ENCODE data around the gene PTPRN2. TPM values are rescaled to one million over a fixed set of nuclear protein-coding genes. Genes with fewer than 3 reads are reported as not detected.

PTPRN2 gene
- polyA plus RNA-seq, 1 donor from 2014 or later = 1.6 TPM

GRCh38 chr7:158251061-158251965 lies 336.3 kb downstream of the PTPRN2 start:
- Mint-ChIP-seq H3K9me3 (peaks cover 0 to 3% (median 0%) of the 10 kb centered on the region in 3 donors), H3K27me3 (no peaks in the 10 kb centered on the region), H3K36me3 (no peaks in the 10 kb centered on the region), H3K27ac (no peak overlapping the region), H3K4me1 (no peaks in the 10 kb centered on the region), H3K4me3 (no peak overlapping the region)

GRCh38 chr7:158249692-158250091 lies 337.9 kb downstream of the PTPRN2 start:
- Mint-ChIP-seq H3K4me1 (peaks cover 0 to 2% (median 0%) of the 10 kb centered on the region in 3 donors), H3K9me3 (peaks cover 0 to 5% (median 0%) of the 10 kb centered on the region in 3 donors), H3K27ac (no peak overlapping the region), H3K27me3 (no peaks in the 10 kb centered on the region), H3K36me3 (no peaks in the 10 kb centered on the region), H3K4me3 (no peak overlapping the region)

- H3K27ac Mint-ChIP-seq = no peak overlapping the region
- no peaks in the 10 kb centered on the region for H3K36me3 Mint-ChIP-seq
- no peaks in the 10 kb centered on the region for H3K27me3 Mint-ChIP-seq
- peaks cover 0 to 2% (median 0%) of the 10 kb centered on the region in 3 donors for H3K4me1 Mint-ChIP-seq
- H3K4me3 Mint-ChIP-seq = no peak overlapping the region
- H3K9me3 Mint-ChIP-seq = peaks cover 0 to 5% (median 0%) of the 10 kb centered on the region in 3 donors
Observed at GRCh38 chr7:158248816-158249215, 338.8 kb downstream of the PTPRN2 start.

- no peak overlapping the region for H3K4me3 Mint-ChIP-seq
- H3K36me3 Mint-ChIP-seq = no peaks in the 10 kb centered on the region
- peaks cover 0 to 5% (median 0%) of the 10 kb centered on the region in 3 donors for H3K9me3 Mint-ChIP-seq
- H3K27me3 Mint-ChIP-seq = no peaks in the 10 kb centered on the region
- H3K27ac Mint-ChIP-seq = no peak overlapping the region
- peaks cover 0 to 2% (median 0%) of the 10 kb centered on the region in 3 donors for H3K4me1 Mint-ChIP-seq
Observed at GRCh38 chr7:158247758-158248487, 339.7 kb downstream of the PTPRN2 start.

GRCh38 chr7:158246960-158247673 lies 340.5 kb downstream of the PTPRN2 start:
- H3K4me3 Mint-ChIP-seq = no peak overlapping the region
- H3K9me3 Mint-ChIP-seq = peaks cover 0 to 2% (median 0%) of the 10 kb centered on the region in 3 donors
- H3K36me3 Mint-ChIP-seq = no peaks in the 10 kb centered on the region
- no peaks in the 10 kb centered on the region for H3K27me3 Mint-ChIP-seq
- H3K4me1 Mint-ChIP-seq = peaks cover 0 to 2% (median 0%) of the 10 kb centered on the region in 3 donors
- H3K27ac Mint-ChIP-seq = no peak overlapping the region

GRCh38 chr7:158246272-158246959 lies 341.2 kb downstream of the PTPRN2 start:
- Mint-ChIP-seq H3K36me3 (no peaks in the 10 kb centered on the region), H3K9me3 (peaks cover 0 to 2% (median 0%) of the 10 kb centered on the region in 3 donors), H3K27me3 (no peaks in the 10 kb centered on the region), H3K4me3 (no peak overlapping the region), H3K27ac (no peak overlapping the region), H3K4me1 (peaks cover 0 to 2% (median 0%) of the 10 kb centered on the region in 3 donors)

GRCh38 chr7:158245724-158246041 lies 341.9 kb downstream of the PTPRN2 start:
- H3K9me3 Mint-ChIP-seq = peaks cover 0 to 2% (median 0%) of the 10 kb centered on the region in 3 donors
- peaks cover 0 to 2% (median 0%) of the 10 kb centered on the region in 3 donors for H3K4me1 Mint-ChIP-seq
- no peak overlapping the region for H3K27ac Mint-ChIP-seq
- H3K4me3 Mint-ChIP-seq = peak overlapping the region in 1 of 4 donors; percentile 15
- H3K36me3 Mint-ChIP-seq = no peaks in the 10 kb centered on the region
- H3K27me3 Mint-ChIP-seq = no peaks in the 10 kb centered on the region

GRCh38 chr7:158244873-158245723 lies 342.5 kb downstream of the PTPRN2 start:
- Mint-ChIP-seq H3K36me3 (no peaks in the 10 kb centered on the region), H3K9me3 (peaks cover 0 to 2% (median 0%) of the 10 kb centered on the region in 3 donors), H3K4me1 (peaks cover 0 to 2% (median 0%) of the 10 kb centered on the region in 3 donors), H3K27me3 (no peaks in the 10 kb centered on the region), H3K4me3 (no peak overlapping the region), H3K27ac (no peak overlapping the region)

GRCh38 chr7:158244430-158244829 lies 343.2 kb downstream of the PTPRN2 start:
- peaks cover 0 to 2% (median 0%) of the 10 kb centered on the region in 3 donors for H3K4me1 Mint-ChIP-seq
- H3K4me3 Mint-ChIP-seq = no peak overlapping the region
- no peak overlapping the region for H3K27ac Mint-ChIP-seq
- H3K9me3 Mint-ChIP-seq = peaks cover 0 to 2% (median 2%) of the 10 kb centered on the region in 3 donors
- no peaks in the 10 kb centered on the region for H3K27me3 Mint-ChIP-seq
- no peaks in the 10 kb centered on the region for H3K36me3 Mint-ChIP-seq

GRCh38 chr7:158241919-158242318 lies 345.7 kb downstream of the PTPRN2 start:
- no peak overlapping the region for H3K4me3 Mint-ChIP-seq
- no peak overlapping the region for H3K27ac Mint-ChIP-seq
- H3K4me1 Mint-ChIP-seq = peaks cover 0 to 2% (median 0%) of the 10 kb centered on the region in 3 donors
- H3K27me3 Mint-ChIP-seq = no peaks in the 10 kb centered on the region
- peaks cover 0 to 2% (median 2%) of the 10 kb centered on the region in 3 donors for H3K9me3 Mint-ChIP-seq
- H3K36me3 Mint-ChIP-seq = no peaks in the 10 kb centered on the region

- no peaks in the 10 kb centered on the region for H3K27me3 Mint-ChIP-seq
Observed at GRCh38 chr7:158240801-158241200, 346.8 kb downstream of the PTPRN2 start.

GRCh38 chr7:158239290-158239981 lies 348.2 kb downstream of the PTPRN2 start:
- no peaks in the 10 kb centered on the region for H3K27me3 Mint-ChIP-seq
- H3K27ac Mint-ChIP-seq = no peak overlapping the region
- H3K4me1 Mint-ChIP-seq = no peaks in the 10 kb centered on the region
- no peaks in the 10 kb centered on the region for H3K36me3 Mint-ChIP-seq
- H3K9me3 Mint-ChIP-seq = peaks cover 5 to 8% (median 7%) of the 10 kb centered on the region in 3 donors
- no peak overlapping the region for H3K4me3 Mint-ChIP-seq

More at GRCh38 chr7:158240801-158241200, 346.8 kb downstream of the PTPRN2 start:
- no peaks in the 10 kb centered on the region for H3K36me3 Mint-ChIP-seq
- H3K4me3 Mint-ChIP-seq = peak overlapping the region in 1 of 4 donors; percentile 27
- no peak overlapping the region for H3K27ac Mint-ChIP-seq
- H3K4me1 Mint-ChIP-seq = no peaks in the 10 kb centered on the region
- H3K9me3 Mint-ChIP-seq = peaks cover 0 to 2% (median 0%) of the 10 kb centered on the region in 3 donors

- no peak overlapping the region for H3K4me3 Mint-ChIP-seq
- H3K27me3 Mint-ChIP-seq = no peaks in the 10 kb centered on the region
- no peak overlapping the region for H3K27ac Mint-ChIP-seq
- H3K4me1 Mint-ChIP-seq = no peaks in the 10 kb centered on the region
- H3K36me3 Mint-ChIP-seq = no peaks in the 10 kb centered on the region
- H3K9me3 Mint-ChIP-seq = peaks cover 5 to 8% (median 7%) of the 10 kb centered on the region in 3 donors
Observed at GRCh38 chr7:158238616-158239289, 348.9 kb downstream of the PTPRN2 start.
